ENCODE measurements around the gene ITGA1. TPM values are rescaled to one million over a fixed set of nuclear protein-coding genes. Genes with fewer than 3 reads are reported as not detected.
"Not testable (repeated sequence)": the region's sequence is repeated elsewhere in the genome, so short reads cannot be mapped to it uniquely, and the experiment has no call there.

The ITGA1 gene
- total RNA-seq, 1 donor from 2014 or later: 3.0 TPM

DNA sequence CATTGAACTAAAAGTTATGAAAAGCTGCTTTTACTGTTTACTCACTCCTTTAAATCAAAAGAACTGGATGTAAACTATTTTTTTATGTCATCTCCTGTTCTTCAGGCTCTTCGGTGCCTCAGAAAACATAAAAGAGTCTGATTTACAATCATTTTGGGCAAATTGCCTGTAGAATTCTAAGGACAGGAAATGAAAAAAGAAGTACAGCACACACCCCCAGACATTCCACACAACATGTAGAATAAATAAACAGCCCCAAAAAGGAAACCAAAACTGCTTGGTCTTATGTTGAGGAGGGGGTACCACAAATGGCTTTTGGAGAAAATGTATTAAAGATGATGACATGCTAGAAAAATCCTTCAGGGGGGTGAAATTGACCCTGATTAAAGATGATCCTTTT, 57.2 kb downstream of the ITGA1 start:
- no peak overlapping the region for H3K4me3 Mint-ChIP-seq
- no peaks in the 10 kb centered on the region for H3K27me3 Mint-ChIP-seq (ENCODE audit: low read depth)
- TF ChIP-seq, protein P1, sequence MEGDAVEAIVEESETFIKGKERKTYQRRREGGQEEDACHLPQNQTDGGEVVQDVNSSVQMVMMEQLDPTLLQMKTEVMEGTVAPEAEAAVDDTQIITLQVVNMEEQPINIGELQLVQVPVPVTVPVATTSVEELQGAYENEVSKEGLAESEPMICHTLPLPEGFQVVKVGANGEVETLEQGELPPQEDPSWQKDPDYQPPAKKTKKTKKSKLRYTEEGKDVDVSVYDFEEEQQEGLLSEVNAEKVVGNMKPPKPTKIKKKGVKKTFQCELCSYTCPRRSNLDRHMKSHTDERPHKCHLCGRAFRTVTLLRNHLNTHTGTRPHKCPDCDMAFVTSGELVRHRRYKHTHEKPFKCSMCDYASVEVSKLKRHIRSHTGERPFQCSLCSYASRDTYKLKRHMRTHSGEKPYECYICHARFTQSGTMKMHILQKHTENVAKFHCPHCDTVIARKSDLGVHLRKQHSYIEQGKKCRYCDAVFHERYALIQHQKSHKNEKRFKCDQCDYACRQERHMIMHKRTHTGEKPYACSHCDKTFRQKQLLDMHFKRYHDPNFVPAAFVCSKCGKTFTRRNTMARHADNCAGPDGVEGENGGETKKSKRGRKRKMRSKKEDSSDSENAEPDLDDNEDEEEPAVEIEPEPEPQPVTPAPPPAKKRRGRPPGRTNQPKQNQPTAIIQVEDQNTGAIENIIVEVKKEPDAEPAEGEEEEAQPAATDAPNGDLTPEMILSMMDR (conservative IDR thresholded peaks at IDR 0.05): no peak
- H3K36me3 Mint-ChIP-seq (ENCODE audit: low read depth): no peaks in the 10 kb centered on the region
- peaks cover 14% of the 10 kb centered on the region for H3K4me1 Mint-ChIP-seq
- no peak overlapping the region for H3K27ac Mint-ChIP-seq (ENCODE audit: unreplicated experiment)
- H3K9me3 Mint-ChIP-seq: no peaks in the 10 kb centered on the region
- DNase-seq (ENCODE audit: low read depth, low spot score): no peak

DNA sequence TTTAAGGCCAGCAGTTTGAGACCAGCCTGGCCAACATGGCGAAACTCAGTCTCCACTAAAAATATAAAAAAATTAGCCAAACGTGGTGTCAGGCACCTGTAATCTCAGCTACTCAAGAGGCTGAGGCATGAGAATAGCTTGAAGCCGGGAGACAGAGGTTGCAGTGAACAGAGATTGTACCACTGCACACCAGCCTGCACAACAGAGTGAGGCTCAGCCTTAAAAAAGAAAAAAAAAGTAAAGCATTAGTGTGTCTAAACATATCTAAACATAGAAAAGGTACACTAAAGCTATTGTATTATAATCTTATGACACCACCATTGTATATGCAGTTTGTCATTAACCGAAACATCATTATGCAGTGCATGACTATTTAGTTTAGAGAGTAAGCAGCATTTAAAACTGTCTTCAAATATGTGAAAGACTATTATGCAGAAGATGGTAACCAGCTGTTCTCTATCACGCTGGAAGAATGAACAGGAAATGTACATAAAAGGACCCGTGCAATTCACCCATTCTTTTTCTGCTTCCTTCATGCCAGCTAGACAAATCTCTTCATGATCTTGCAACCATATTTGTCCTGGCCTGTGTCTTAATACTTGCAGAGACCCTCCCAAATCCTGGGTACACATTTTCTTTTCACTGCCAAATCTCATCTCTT, 58.6 kb downstream of the ITGA1 start:
- H3K4me1 Mint-ChIP-seq: peaks cover 7% of the 10 kb centered on the region
- no peak for DNase-seq (ENCODE audit: low read depth, low spot score)
- no peaks in the 10 kb centered on the region for H3K27me3 Mint-ChIP-seq (ENCODE audit: low read depth)
- TF ChIP-seq, protein P1 (conservative IDR thresholded peaks at IDR 0.05): no peak
- H3K9me3 Mint-ChIP-seq: no peaks in the 10 kb centered on the region
- H3K27ac Mint-ChIP-seq (ENCODE audit: unreplicated experiment): no peak overlapping the region
- H3K4me3 Mint-ChIP-seq: no peak overlapping the region
- H3K36me3 Mint-ChIP-seq (ENCODE audit: low read depth): no peaks in the 10 kb centered on the region

DNA sequence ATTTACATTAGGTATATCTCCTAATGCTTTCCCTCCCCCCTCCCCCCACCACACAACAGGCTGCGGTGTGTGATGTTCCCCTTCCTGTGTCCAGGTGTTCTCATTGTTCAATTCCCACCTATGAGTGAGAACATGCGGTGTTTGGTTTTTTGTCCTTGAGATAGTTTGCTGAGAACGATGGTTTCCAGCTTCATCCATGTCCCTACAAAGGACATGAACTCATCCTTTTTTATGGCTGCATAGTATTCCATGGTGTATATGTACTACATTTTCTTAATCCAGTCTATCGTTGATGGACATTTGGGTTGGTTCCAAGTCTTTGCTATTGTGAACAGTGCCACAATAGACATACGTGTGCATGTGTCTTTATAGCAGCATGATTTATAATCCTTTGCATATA, 61.0 kb downstream of the ITGA1 start:
- not testable (repeated sequence) for H3K9me3 Mint-ChIP-seq; H3K4me3 Mint-ChIP-seq; H3K36me3 Mint-ChIP-seq (ENCODE audit: low read depth); H3K4me1 Mint-ChIP-seq; H3K27me3 Mint-ChIP-seq (ENCODE audit: low read depth); DNase-seq (ENCODE audit: low read depth, low spot score); H3K27ac Mint-ChIP-seq (ENCODE audit: unreplicated experiment)

DNA sequence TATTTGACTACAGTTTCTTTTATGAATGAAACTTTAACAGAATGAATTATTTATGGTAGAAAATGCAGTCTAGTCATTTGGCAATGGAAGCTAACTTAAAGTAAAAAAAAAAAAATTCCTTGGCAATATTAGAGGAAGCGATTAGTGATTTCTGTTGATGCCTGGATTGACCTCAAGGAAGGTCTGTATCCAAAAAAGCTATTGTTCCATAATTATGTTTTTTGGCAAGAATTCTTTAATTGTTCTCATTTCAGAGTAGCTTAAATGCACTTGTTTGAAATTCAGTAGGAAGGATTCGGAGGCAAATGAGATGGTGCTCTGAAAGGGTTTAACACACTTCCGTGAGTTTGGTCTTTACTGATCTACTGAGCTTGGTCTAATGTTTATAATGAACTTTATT, 61.8 kb downstream of the ITGA1 start:
- TF ChIP-seq, protein P1 (conservative IDR thresholded peaks at IDR 0.05): no peak
- Mint-ChIP-seq H3K9me3 (no peaks in the 10 kb centered on the region), H3K4me1 (peaks cover 7% of the 10 kb centered on the region), H3K27ac (ENCODE audit: unreplicated experiment) (no peak overlapping the region), H3K27me3 (ENCODE audit: low read depth) (no peaks in the 10 kb centered on the region), H3K36me3 (ENCODE audit: low read depth) (no peaks in the 10 kb centered on the region), H3K4me3 (no peak overlapping the region)
- no peak for DNase-seq (ENCODE audit: low read depth, low spot score)

DNA sequence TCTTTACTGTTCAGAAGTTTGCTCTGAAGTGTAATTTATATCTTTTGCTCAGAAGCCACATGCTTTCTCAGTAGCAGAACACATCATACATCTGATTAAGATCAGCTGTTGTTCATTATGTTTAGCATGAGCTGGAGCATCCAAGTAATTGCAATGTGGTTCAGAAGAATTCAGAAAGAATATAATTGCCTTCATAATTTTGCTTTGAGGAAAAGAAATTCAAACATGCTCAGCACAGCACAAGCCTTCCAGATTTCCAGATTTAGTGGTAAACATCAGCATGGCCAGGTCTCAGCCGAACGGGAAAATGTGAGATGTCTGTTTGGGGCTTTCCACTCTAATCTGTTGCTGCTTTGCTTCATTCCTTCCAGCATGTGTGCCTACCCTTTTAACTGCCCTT, 65.9 kb downstream of the ITGA1 start:
- Mint-ChIP-seq H3K36me3 (ENCODE audit: low read depth) (no peaks in the 10 kb centered on the region), H3K27ac (ENCODE audit: unreplicated experiment) (no peak overlapping the region), H3K4me1 (no peaks in the 10 kb centered on the region), H3K4me3 (no peak overlapping the region), H3K27me3 (ENCODE audit: low read depth) (no peaks in the 10 kb centered on the region), H3K9me3 (no peaks in the 10 kb centered on the region)
- TF ChIP-seq, protein P1 (conservative IDR thresholded peaks at IDR 0.05): no peak
- DNase-seq (ENCODE audit: low read depth, low spot score): no peak

DNA sequence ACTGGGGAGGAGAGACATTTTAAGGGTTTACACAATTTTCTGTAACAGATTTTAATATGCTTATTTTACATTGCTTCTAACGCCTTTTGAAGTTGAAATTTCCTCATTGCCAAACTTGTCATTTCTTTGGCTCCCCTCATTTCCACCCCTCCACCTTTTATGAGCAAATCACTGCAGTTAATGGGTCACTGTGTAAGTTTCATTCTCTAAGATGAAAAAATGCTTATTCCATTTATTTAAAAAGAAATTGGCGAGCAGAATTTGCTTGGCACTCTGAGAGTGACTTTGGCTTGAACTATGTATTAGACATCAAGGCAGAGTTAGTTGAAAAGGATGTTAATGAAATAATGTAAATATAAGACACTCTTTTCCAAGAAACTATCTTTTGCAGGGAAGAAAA, 66.6 kb downstream of the ITGA1 start:
- H3K4me1 Mint-ChIP-seq: no peaks in the 10 kb centered on the region

More for the DNA sequence above, 66.6 kb downstream of the ITGA1 start:
- TF ChIP-seq, protein P1 (conservative IDR thresholded peaks at IDR 0.05): no peak
- no peak overlapping the region for H3K4me3 Mint-ChIP-seq
- no peak for DNase-seq (ENCODE audit: low read depth, low spot score)
- H3K27ac Mint-ChIP-seq (ENCODE audit: unreplicated experiment): no peak overlapping the region
- H3K27me3 Mint-ChIP-seq (ENCODE audit: low read depth): no peaks in the 10 kb centered on the region
- H3K9me3 Mint-ChIP-seq: no peaks in the 10 kb centered on the region
- H3K36me3 Mint-ChIP-seq (ENCODE audit: low read depth): no peaks in the 10 kb centered on the region

Measured in neural crest cell (in vitro differentiated cells).